ENCODE measurements around the gene KAZN.

- TF ChIP-seq GATA2 (IDR thresholded peaks at IDR 0.05; ENCODE audit: low read depth, low read length) (no peak), GATA3 (IDR thresholded peaks at IDR 0.05; ENCODE audit: low read depth, low read length) (no peak)
Measured at GRCh38 chr1:14872762-14873161, 274.3 kb downstream of the KAZN start.

Data from SH-SY5Y (cell line).